Cardiac muscle cell (in vitro differentiated cells and primary cell): Measurements from ENCODE around the gene MEGF11. TPM values are rescaled to one million over a fixed set of nuclear protein-coding genes. Genes with fewer than 3 reads are reported as not detected.

Source experiments
- DNase-seq, 2 donors: peaks; one replicate each; pipeline versions ENCODE4 v3.0.0 to v3.0.0-alpha.2; 2010 to 2017; ENCODE audit warnings: low read depth in 1 of 2, low spot score in 1 of 2
- H3K27ac ChIP-seq: fragments of 200-600 bp; sonication (generic); 2 replicates; pipeline ENCODE4 v1.5.1; 2016
- H3K27me3 ChIP-seq: fragments of 200-600 bp; sonication (generic); 2 replicates; pipeline ENCODE4 v1.6.0; 2016; ENCODE audit warnings: control low read depth
- H3K36me3 ChIP-seq: fragments of 200-600 bp; sonication (generic); 2 replicates; pipeline ENCODE4 v1.5.1; 2016; ENCODE audit warnings: control low read depth
- H3K4me1 ChIP-seq: fragments of 200-600 bp; sonication (generic); 2 replicates; pipeline ENCODE4 v1.8.1; 2017; ENCODE audit warnings: low read depth, mild to moderate bottlenecking, mixed run types
- H3K4me3 ChIP-seq: fragments of 200-600 bp; sonication (generic); 2 replicates; pipeline ENCODE4 v1.5.1; 2016; ENCODE audit warnings: mild to moderate bottlenecking
- H3K9me3 ChIP-seq: fragments of 200-600 bp; sonication (generic); 2 replicates; pipeline ENCODE4 v1.5.1; 2017; ENCODE audit warnings: low read depth, mild to moderate bottlenecking, control low read depth
- CTCF ChIP-seq: IDR thresholded peaks from 2 replicates; pipeline ENCODE4 v1.5.1; 2012; ENCODE audit warnings: low read depth, mild to moderate bottlenecking, low read length
- polyA plus RNA-seq: library from polyadenylated mRNA; unstranded; fragments of >200 nt; fragmentation: Nextera tagmentation; extraction: Ambion mirVana; gene quantifications from 2 replicates; pipeline ENCODE4 v1.2.1, GENCODE V29; 2016
- total RNA-seq: library from RNA; depleted of rRNA; stranded (reverse); fragments of >200 nt; gene quantifications from 2 replicates; pipeline ENCODE4 v1.2.3, GENCODE V29; 2016

MEGF11 gene
- total and polyA plus RNA-seq, 2 experiments from 2014 or later = 0.30 TPM; not detected in 1

GRCh38 chr15:66071160-66071920 lies 182.2 kb downstream of the MEGF11 start:
- Histone ChIP-seq H3K27ac (no peak overlapping the region), H3K4me1 (no peaks in the 10 kb centered on the region), H3K9me3 (no peaks in the 10 kb centered on the region), H3K4me3 (no peak overlapping the region), H3K36me3 (no peaks in the 10 kb centered on the region), H3K27me3 (no peaks in the 10 kb centered on the region)
- TF ChIP-seq CTCF = no peak
- DNase-seq = no peak

GRCh38 chr15:66070220-66070934 lies 183.2 kb downstream of the MEGF11 start:
- Histone ChIP-seq H3K27ac (no peak overlapping the region), H3K36me3 (no peaks in the 10 kb centered on the region), H3K9me3 (no peaks in the 10 kb centered on the region), H3K4me3 (no peak overlapping the region), H3K4me1 (no peaks in the 10 kb centered on the region), H3K27me3 (no peaks in the 10 kb centered on the region)
- TF ChIP-seq CTCF = no peak
- no peak for DNase-seq

- no peaks in the 10 kb centered on the region for H3K4me1 ChIP-seq
- H3K27me3 ChIP-seq = no peaks in the 10 kb centered on the region
- H3K36me3 ChIP-seq = no peaks in the 10 kb centered on the region
- H3K4me3 ChIP-seq = no peak overlapping the region
- H3K9me3 ChIP-seq = no peaks in the 10 kb centered on the region
- H3K27ac ChIP-seq = no peak overlapping the region
- no peak for TF ChIP-seq CTCF
- DNase-seq = no peak
These were observed 183.8 kb downstream of the MEGF11 start for GRCh38 chr15:66069751-66070150.

- DNase-seq = no peak
- Histone ChIP-seq H3K27me3 (no peaks in the 10 kb centered on the region), H3K9me3 (no peaks in the 10 kb centered on the region), H3K36me3 (no peaks in the 10 kb centered on the region), H3K4me3 (no peak overlapping the region), H3K4me1 (no peaks in the 10 kb centered on the region), H3K27ac (no peak overlapping the region)
- no peak for TF ChIP-seq CTCF
These were observed 184.7 kb downstream of the MEGF11 start for GRCh38 chr15:66068801-66069200.

- DNase-seq = no peak
- no peaks in the 10 kb centered on the region for H3K9me3 ChIP-seq
- no peak overlapping the region for H3K4me3 ChIP-seq
- no peaks in the 10 kb centered on the region for H3K4me1 ChIP-seq
- TF ChIP-seq CTCF = no peak
- no peak overlapping the region for H3K27ac ChIP-seq
- H3K36me3 ChIP-seq = no peaks in the 10 kb centered on the region
- H3K27me3 ChIP-seq = no peaks in the 10 kb centered on the region
These were observed 185.9 kb downstream of the MEGF11 start for GRCh38 chr15:66067687-66068086.
